ENCODE measurements around the gene MYO7B.

Gene MYO7B

GRCh38 chr2:127665267-127665893 lies 129.9 kb downstream of the MYO7B start:
- DNase-seq = no peak

DNA sequence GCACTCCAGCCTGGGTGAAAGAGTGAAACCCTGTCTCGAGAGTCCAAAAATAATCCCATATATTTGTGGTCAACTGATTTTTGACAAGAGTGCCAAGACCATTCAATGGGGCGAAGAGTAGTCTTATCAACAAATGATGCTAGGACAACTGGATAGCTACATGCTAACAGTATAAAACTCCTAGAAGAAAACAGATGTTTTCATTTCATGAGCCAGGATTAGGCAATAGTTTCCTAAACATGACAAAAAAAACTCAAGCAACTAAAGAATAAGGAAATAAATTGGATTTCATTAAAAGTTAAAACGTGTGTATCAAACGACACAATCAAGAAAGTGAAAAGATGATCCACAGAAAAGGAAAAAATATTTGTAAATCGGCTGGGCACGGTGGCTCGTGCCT lies 133.6 kb downstream of the MYO7B start:
- DNase-seq = no peak

DNA sequence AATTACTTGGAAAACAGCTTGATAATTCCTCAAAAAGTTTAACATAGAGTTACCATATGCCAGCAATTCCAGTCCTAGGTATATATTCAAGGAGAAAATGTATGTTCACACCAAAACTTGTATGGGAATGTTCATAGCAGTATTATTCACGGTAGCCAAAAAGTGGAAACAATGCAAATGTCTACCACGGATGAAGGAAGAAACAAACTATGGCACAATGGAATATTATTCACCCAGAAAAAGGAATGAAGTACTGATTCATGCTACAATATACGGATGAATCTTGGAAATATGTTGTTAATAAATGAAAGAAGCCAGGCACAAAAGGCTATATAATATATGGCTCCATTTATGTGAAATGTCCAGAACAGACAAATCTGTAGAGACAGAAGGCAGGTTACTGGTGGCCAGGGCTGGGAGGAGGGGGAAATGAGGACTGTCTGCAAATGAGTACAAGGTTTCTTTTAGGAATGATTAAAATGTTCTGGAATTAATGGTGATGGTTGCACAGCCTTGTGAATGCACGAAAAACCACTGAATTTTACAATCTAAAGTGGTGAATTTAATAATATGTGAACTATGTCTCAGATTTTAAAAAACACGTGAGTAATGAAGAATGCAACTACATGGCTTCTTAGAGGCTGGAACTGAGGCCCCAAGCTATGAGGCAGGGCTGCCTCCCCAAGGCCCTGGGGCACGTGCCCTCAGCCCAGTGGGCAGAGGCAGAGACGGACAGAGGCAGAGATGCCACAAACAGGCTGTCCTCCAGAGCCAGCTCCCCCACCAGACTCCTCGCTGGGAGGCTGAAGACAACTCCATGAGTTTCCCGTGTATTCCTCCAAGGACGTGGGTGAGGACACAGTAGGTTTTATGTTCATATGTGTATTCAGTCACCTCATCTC lies 134.8 kb downstream of the MYO7B start:
- no peak for DNase-seq

GRCh38 chr2:127670957-127671290 lies 135.4 kb downstream of the MYO7B start:
- no peak for DNase-seq

DNA sequence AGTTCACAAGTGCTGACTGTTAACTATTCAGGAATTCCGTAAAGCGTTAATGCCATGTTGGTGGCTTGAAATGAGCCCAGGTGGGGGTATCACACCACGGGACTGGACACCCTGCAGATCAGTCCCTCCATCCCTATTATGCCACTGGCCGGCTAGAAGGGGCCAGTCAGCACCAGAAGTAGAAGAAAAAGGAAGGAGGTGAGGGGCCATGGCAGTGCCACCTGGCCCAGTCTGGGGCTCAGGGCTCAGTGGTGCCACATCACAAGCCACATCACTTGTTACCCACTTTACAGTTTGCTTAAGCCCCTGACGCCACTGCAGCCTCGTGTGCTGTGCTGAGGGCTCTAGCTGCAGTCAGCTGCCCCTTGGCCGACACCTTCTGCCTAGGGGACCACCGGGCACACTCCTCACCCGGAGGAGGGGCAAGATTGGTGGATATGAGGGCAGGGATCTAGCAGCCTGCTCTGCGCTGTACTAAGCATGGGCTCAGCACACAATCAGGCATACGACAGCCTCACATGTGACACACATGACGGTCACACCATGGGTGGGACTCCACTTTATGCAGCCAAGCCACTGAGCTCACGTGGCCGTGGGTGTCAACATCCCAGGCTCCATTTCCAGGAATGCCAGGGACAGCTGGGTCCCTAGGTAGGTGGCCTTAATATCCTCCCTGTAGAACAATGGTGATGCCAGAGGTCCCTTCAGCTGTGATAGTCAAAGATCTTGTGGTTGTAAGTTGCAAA lies 136.2 kb downstream of the MYO7B start:
- DNase-seq = no peak

DNA sequence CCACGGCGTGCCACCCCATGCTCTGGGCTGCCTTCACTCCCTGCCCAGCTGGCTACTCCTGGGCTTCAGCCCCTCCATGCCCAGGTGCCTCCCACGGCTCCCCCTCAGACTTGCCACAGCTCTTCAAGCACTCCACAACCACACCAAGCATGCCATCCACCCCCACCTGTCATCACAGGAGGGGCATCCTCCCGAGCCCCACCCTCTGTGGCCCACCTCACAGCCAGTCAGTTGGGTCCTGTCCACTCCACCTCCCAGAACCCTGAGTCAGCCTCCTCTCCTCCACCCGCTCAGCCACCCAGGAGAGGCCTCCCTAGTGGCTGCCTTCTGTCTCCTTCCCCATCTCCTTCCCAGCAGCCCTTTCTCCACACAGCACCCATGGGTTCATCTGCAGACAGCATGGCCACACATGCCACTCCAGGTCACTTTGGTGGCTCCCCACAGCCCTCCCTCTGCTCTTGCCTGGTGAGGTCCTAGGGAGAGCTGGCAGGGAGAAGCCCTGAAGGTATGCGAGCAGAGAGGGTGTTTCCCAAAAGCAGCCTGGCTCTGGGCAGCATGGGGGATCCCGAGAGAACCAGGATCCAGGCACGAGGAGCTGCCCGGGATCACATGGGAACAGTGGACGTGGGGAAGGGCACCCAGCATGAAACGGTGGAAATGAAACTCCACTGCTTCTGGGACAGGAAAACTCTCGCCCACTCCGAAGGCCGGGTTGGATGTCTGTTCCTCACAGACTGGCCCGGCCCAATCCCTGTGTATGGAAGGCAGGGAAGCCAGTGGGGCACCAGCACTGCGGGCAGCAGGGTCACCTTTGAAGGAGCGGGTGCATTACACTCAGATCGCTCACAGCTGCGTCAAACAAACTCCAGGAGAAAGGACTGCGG lies 137.1 kb downstream of the MYO7B start:
- no peak for DNase-seq

- DNase-seq = no peak
These were observed 138.0 kb downstream of the MYO7B start for GRCh38 chr2:127673291-127674069.

- DNase-seq = no peak
These were observed 139.0 kb downstream of the MYO7B start for GRCh38 chr2:127674241-127675209.

GRCh38 chr2:127675331-127676261 lies 140.1 kb downstream of the MYO7B start, which contains the start of gene LIMS2:
LIMS2 (minus strand) TSS chr2:127675530; CDS start chr2:127675024, 506 bp downstream.
- no peak for DNase-seq

DNA sequence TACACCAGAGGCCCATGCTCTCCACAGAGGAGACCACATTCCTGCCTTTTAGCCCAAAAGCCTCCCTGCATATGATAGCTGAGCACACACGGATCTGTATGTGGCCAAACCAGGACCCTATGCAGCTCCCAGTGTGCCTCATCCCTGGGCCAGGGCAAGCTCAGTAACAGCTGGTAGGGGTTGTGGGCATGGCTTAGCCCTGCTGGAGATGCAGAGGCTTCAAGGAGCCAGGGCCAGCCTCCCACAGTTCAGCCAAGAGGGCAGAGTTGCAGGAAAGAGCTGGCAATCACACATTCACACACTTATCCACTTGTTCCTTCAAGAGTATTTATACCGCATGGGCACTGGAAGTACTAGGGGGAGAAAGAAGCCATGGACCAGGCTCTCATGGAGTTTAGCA lies 141.4 kb downstream of the MYO7B start:
- no peak for DNase-seq

DNA sequence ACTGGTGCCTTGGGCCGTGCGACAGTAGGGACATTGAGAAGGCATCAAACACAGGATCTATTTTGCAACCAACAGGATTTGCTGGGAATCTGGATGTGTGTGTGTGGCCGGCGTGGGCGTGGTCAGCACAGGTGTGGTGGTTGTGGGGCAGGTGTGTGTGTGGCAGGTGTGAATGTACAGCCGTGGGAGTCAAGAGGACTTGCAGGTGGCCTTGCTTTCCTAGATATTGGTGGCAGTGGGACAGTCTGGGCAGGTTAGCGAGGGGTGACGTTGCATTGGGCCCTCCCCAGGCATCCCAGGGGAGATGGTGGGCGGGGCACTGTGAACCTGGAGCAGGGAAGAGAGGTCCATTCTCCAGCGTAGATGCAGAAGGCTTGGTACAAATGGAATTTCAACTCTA lies 143.0 kb downstream of the MYO7B start:
- no peak for DNase-seq

- no peak for DNase-seq
These were observed 143.5 kb downstream of the MYO7B start for GRCh38 chr2:127678991-127679390.

GRCh38 chr2:127679680-127680361 lies 144.3 kb downstream of the MYO7B start:
- DNase-seq = no peak

DNA sequence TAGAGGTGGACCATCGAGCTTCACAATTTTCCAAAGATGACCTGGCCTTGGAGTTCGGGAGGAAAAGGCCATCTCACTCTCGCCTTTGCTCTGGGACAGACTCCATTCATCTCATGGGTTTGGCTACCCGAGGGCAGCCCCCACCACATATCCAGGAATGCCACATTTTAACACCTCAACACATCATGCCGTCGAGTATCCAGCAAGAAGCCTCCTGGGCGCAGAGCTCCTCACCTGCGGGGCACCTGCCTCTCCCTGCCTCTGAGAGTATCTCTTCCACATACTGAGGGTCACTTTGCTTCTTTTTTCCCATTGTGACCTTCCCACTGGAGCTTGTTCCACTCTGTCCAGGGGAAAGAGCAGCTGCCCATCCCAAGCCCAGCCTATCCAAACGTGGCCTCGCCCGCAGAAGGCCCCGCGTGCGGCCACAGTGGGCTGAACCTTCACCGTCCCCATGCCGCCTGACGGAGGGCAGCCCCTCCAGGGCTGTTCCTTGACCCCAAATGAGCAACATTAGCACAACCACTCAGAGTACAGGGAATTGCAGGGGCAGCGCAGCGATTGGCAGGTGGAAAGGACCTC lies 145.3 kb downstream of the MYO7B start:
- no peak for DNase-seq

- no peak for DNase-seq
These were observed 145.9 kb downstream of the MYO7B start for GRCh38 chr2:127681288-127681804.

DNA sequence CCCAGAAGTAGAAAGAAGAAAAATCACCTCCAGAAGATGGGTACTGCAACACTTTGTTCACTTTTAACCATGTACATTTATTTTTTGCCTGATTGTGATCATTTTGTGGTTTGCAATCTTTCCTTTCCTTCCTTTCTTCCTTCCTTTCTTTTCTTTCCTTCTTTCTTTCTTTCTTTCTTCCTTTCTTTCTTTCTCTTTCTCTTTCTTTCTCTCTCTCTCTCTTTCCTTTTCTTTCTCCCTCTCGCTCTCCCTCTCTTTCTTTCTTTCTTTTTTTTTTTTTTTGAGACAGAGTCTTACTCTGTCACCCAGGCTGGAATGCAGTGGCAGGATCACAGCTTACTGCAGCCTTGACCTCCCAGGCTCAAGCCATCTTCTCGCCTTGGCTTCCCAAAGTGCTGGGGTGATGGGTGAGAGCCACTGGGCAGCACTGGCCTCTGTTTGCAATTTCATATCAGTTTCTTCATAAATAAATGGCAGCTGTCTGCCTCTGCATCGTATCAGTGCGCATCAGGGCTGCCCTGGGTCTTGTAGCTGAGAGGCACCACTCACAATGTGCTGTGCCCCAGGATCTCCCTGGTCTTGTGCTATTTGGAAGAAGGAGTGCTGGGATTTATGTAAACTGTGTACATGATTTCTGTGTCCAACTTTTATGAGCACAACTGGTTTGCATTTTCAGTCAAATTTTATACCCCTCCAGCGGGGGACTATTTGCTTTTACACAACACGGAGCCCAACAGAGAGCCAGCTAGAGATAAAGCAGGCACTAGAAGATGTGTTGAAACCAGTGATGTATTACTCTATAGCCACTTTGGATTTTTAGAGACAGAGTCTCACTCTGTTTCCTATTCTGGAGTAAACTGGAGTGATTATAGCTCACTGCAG lies 146.7 kb downstream of the MYO7B start:
- DNase-seq = no peak

DNA sequence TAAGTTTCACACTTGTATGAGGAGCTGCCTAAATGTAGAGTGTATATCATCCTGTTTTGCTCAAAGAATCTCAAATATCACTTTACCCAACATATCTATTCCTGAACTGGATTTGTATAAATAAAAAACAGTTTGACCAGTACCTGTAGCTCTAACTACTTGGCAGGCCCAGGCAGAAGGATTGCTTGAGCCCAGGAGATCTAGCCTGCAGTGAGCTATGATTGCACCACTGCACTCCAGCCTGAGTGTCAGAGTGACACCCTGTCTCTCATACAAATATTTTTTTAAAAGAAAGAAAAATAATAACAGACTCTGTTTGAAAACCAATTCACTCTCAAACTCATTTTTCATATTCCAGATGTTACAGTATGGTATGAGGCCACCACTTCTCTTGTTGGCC lies 147.6 kb downstream of the MYO7B start:
- DNase-seq = no peak

All from NCI-H748 treated with DMSO at 0.1 percent for 48 hours (cell line).